Keratinocyte (primary cell): ENCODE data around the gene UNC79. TPM values are rescaled to one million over a fixed set of nuclear protein-coding genes. Genes with fewer than 3 reads are reported as not detected.

Experiments used
- DNase-seq: peaks from one replicate; pipeline ENCODE4 v3.0.0-alpha.2; 2011; ENCODE audit warnings: low read depth, missing footprints, low spot score
- FAIRE-seq: peaks from 2 replicates; lab custom pipeline; 2011; peaks lifted over from hg19 to GRCh38; lab: Jason Lieb, UNC
- H2AFZ ChIP-seq: 2 replicates; pipeline ENCODE4 v1.6.0; 2012; ENCODE audit warnings: low read length, control low read depth, inconsistent platforms; ENCODE audit not compliant: control insufficient read depth
- H3K27ac ChIP-seq: 2 replicates; pipeline ENCODE4 v1.5.1; 2011; ENCODE audit warnings: low read length; ENCODE audit not compliant: control insufficient read depth, insufficient read depth
- H3K27me3 ChIP-seq: 3 replicates; pipeline ENCODE4 v1.6.0; 2011; ENCODE audit warnings: low read length; ENCODE audit not compliant: control insufficient read depth, insufficient read depth; ENCODE audit errors: extremely low read depth
- H3K36me3 ChIP-seq, 2 experiments: 2 replicates in 1 of 2; 3 replicates in 1 of 2; pipeline ENCODE4 v1.5.1; 2011; ENCODE audit warnings: low read length in 2 of 2, mild to moderate bottlenecking in 1 of 2; ENCODE audit not compliant: control insufficient read depth in 2 of 2, insufficient read depth in 2 of 2; ENCODE audit errors: extremely low read depth in 1 of 2
- H3K4me1 ChIP-seq: 3 replicates; pipeline ENCODE4 v1.5.1; 2011; ENCODE audit warnings: low read length; ENCODE audit not compliant: control insufficient read depth, insufficient read depth; ENCODE audit errors: extremely low read depth
- H3K4me2 ChIP-seq: 3 replicates; pipeline ENCODE4 v1.6.0; 2011; ENCODE audit warnings: low read depth, low read length; ENCODE audit not compliant: control insufficient read depth, insufficient read depth; ENCODE audit errors: extremely low read depth
- H3K4me3 ChIP-seq, 3 experiments: fragments of 200-600 bp in 1 of 3; sonication (generic) in 1 of 3; 2 replicates in 2 of 3; 3 replicates in 1 of 3; pipeline ENCODE4 v1.5.1; 2011 to 2016; ENCODE audit warnings: low read length in 3 of 3, mild to moderate bottlenecking in 3 of 3, control low read depth in 2 of 3, inconsistent platforms in 1 of 3, low read depth in 1 of 3, mixed read lengths in 1 of 3, mixed run types in 1 of 3, moderate library complexity in 1 of 3; ENCODE audit not compliant: control insufficient read depth in 2 of 3, insufficient read depth in 2 of 3; ENCODE audit errors: extremely low read depth in 1 of 3
- H3K79me2 ChIP-seq: 2 replicates; pipeline ENCODE4 v1.6.0; 2012; ENCODE audit warnings: low read length; ENCODE audit not compliant: control insufficient read depth, insufficient read depth
- H3K9ac ChIP-seq: 3 replicates; pipeline ENCODE4 v1.6.0; 2011; ENCODE audit warnings: low read length; ENCODE audit not compliant: control insufficient read depth, insufficient read depth; ENCODE audit errors: extremely low read depth
- H3K9me1 ChIP-seq: 3 replicates; pipeline ENCODE4 v1.6.0; 2011; ENCODE audit warnings: low read length; ENCODE audit not compliant: control insufficient read depth, insufficient read depth; ENCODE audit errors: extremely low read depth
- H3K9me3 ChIP-seq: 2 replicates; pipeline ENCODE4 v1.5.1; 2012; ENCODE audit warnings: low read depth, low read length; ENCODE audit not compliant: control insufficient read depth
- H4K20me1 ChIP-seq: 3 replicates; pipeline ENCODE4 v1.6.0; 2011; ENCODE audit warnings: low read length; ENCODE audit not compliant: control insufficient read depth, insufficient read depth; ENCODE audit errors: extremely low read depth
- CTCF ChIP-seq, 3 experiments: IDR thresholded peaks in 1 of 3; conservative IDR thresholded peaks in 1 of 3; optimal IDR thresholded peaks in 1 of 3; 2 replicates in 2 of 3; 3 replicates in 1 of 3; pipeline versions ENCODE3 to v1.5.1; 2011; ENCODE audit warnings: low read length in 3 of 3, mild to moderate bottlenecking in 3 of 3, moderate library complexity in 2 of 3, control low read depth in 1 of 3, inconsistent platforms in 1 of 3; ENCODE audit not compliant: insufficient read depth in 2 of 3; ENCODE audit errors: extremely low read depth in 1 of 3
- EZH2 ChIP-seq: IDR thresholded peaks from one replicate; pipeline ENCODE4 v1.6.1; 2012; ENCODE audit warnings: inconsistent platforms, mild to moderate bottlenecking, low read length, moderate library complexity
- dilution Hi-C: fragments of 300-500 bp; cut with MboI; formaldehyde crosslinking; loops from one replicate; pipeline ENCODE4 v1.7.0; 2020; ENCODE audit warnings: low sequenced_read_pairs; ENCODE audit not compliant: extremely low pct_ligation_motif_present
- polyA plus RNA-seq, 5 experiments: library from polyadenylated mRNA; depleted of rRNA in 3 of 5; stranded (reverse) in 3 of 5; stranded (forward) in 1 of 5; unstranded in 1 of 5; fragments of >200 nt; gene quantifications; 1 replicate in 1 of 5; 2 replicates in 3 of 5; 3 replicates in 1 of 5; pipeline versions ENCODE4 v1.2.1 to v1.2.3, GENCODE V29; 2011 to 2012; ENCODE audit warnings: missing spikeins in 2 of 5, low read depth in 1 of 5, low replicate concordance in 1 of 5

Gene UNC79
- polyA plus RNA-seq, 1 donor (not counting 4 experiments of a cell fraction or from before 2014, with no cell fraction given) = 0.01 TPM

DNA sequence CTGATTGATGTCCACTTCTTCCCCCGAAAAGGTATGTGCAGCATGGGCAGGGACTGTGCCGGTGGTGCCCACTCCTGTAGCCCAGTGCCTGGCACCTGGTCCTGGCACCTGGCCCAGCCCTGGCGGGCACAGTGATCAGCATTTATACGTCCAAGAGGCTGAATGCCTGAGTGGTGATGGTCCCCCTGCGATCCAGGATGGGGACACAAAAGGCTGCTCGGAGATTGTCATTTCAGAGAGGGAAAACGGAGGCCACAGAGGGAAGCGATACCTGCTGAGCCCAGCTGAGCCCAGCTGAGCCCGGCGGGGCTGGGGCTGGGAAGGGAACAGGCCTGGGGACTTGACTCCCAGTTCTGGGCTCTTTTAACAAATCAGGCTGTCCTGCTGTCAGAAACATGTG, 301.8 kb downstream of the UNC79 start:
- DNase-seq = no peak
- Histone ChIP-seq H3K79me2 (no peaks in the 10 kb centered on the region), H3K36me3 (no peaks in the 10 kb centered on the region), H3K4me3 (no peak overlapping the region), H3K9me1 (no peaks in the 10 kb centered on the region), H2AFZ (no peak overlapping the region), H3K9me3 (no peaks in the 10 kb centered on the region), H4K20me1 (no peaks in the 10 kb centered on the region), H3K27me3 (no peaks in the 10 kb centered on the region), H3K4me1 (no peaks in the 10 kb centered on the region), H3K9ac (no peak overlapping the region), H3K27ac (no peak overlapping the region), H3K4me2 (no peak overlapping the region)
- FAIRE-seq = no peak
- dilution Hi-C loops = no loop called here
- TF ChIP-seq CTCF (optimal IDR thresholded peaks at IDR 0.05 in 1 of 3, IDR thresholded peaks at IDR 0.05 in 1 of 3, conservative IDR thresholded peaks at IDR 0.05 in 1 of 3; ENCODE audit: extremely low read depth in 1 of 3, insufficient read depth in 2 of 3, low read length in 3 of 3) = no peak

DNA sequence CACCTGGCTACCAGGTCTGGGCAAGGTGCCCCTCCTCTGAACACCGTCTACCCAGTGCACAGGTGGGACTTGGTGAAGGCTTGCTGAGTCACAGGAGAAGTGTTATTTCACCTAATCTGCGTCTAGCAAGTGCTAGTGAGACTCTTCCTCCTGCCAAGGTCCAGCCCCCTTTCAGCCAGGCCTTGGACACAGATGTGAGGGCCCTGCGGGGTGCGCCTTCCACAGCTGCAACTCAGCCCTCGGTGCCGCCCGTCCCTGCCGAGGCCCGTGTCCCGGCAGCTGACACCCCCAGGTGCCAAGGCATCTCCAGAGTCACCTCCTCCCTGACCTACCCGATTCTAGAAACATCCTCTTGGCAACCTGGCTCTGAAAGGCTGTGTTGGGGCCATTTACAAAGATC, 302.5 kb downstream of the UNC79 start:
- Histone ChIP-seq H3K27ac (no peak overlapping the region), H2AFZ (no peak overlapping the region), H3K79me2 (no peaks in the 10 kb centered on the region), H3K27me3 (no peaks in the 10 kb centered on the region), H3K9me1 (no peaks in the 10 kb centered on the region), H3K36me3 (no peaks in the 10 kb centered on the region), H4K20me1 (no peaks in the 10 kb centered on the region), H3K4me3 (no peak overlapping the region), H3K4me1 (no peaks in the 10 kb centered on the region), H3K9me3 (no peaks in the 10 kb centered on the region), H3K9ac (no peak overlapping the region), H3K4me2 (no peak overlapping the region)
- TF ChIP-seq CTCF (optimal IDR thresholded peaks at IDR 0.05 in 1 of 3, IDR thresholded peaks at IDR 0.05 in 1 of 3, conservative IDR thresholded peaks at IDR 0.05 in 1 of 3; ENCODE audit: extremely low read depth in 1 of 3, insufficient read depth in 2 of 3, low read length in 3 of 3) = no peak
- TF ChIP-seq EZH2 = no peak
- no peak for DNase-seq
- dilution Hi-C loops = no loop called here
- no peak for FAIRE-seq
